A673 (cell line): ENCODE measurements around the gene CTXN3. TPM values are rescaled to one million over a fixed set of nuclear protein-coding genes. Genes with fewer than 3 reads are reported as not detected.

Experiments used
- BruUV-seq: library from RNA; stranded (reverse); fragments of 400-500 nt; replicated peaks from 2 replicates; lab custom pipeline; 2021; lab: Mats Ljungman, UMichigan
- CTCF ChIA-PET: fragments of 300-600 bp; sonication (Branson Sonifier 250); formaldehyde crosslinking; loops from one replicate; lab custom pipeline; 2022; ENCODE audit warnings: antibody characterized with exemption; lab: Charles Lee
- POLR2A ChIA-PET: fragments of 300-600 bp; sonication (Branson Sonifier 250); formaldehyde crosslinking; loops from one replicate; lab custom pipeline; 2022; ENCODE audit warnings: antibody characterized with exemption; ENCODE audit not compliant: low non-redundant PET; lab: Charles Lee
- DNase-seq: peaks from one replicate; pipeline ENCODE4 v3.0.0-alpha.2; 2015; ENCODE audit warnings: low spot score
- H3K27ac ChIP-seq: fragments of 200-600 bp; sonication (generic); 2 replicates; pipeline ENCODE4 v1.5.1; 2016; ENCODE audit warnings: mixed run types, low read depth, mild to moderate bottlenecking, mixed read lengths, antibody characterized with exemption, low read length; ENCODE audit not compliant: poor library complexity, severe bottlenecking
- H3K27me3 ChIP-seq: fragments of 200-600 bp; sonication (generic); replicated peaks from 2 replicates; pipeline ENCODE4 v1.6.1; 2017; ENCODE audit warnings: mixed run types, low read depth, mild to moderate bottlenecking, mixed read lengths, antibody characterized with exemption, low read length; ENCODE audit not compliant: insufficient read depth, poor library complexity
- H3K36me3 ChIP-seq: fragments of 200-600 bp; sonication (generic); 2 replicates; pipeline ENCODE4 v1.6.1; 2016; ENCODE audit warnings: mixed run types, mild to moderate bottlenecking, mixed read lengths, antibody characterized with exemption, low read length; ENCODE audit not compliant: insufficient read depth, poor library complexity, severe bottlenecking
- H3K4me1 ChIP-seq: fragments of 200-600 bp; sonication (generic); 2 replicates; pipeline ENCODE4 v1.6.1; 2017; ENCODE audit warnings: mixed run types, mild to moderate bottlenecking, mixed read lengths, antibody characterized with exemption, low read length; ENCODE audit not compliant: insufficient read depth, poor library complexity, severe bottlenecking
- H3K4me3 ChIP-seq: fragments of 200-600 bp; sonication (generic); 2 replicates; pipeline ENCODE4 v1.5.1; 2016; ENCODE audit warnings: low read depth, mixed run types, mild to moderate bottlenecking, mixed read lengths, low read length; ENCODE audit not compliant: poor library complexity, severe bottlenecking
- H3K9me3 ChIP-seq: fragments of 200-600 bp; sonication (generic); 2 replicates; pipeline ENCODE4 v1.6.1; 2016; ENCODE audit warnings: mixed run types, low read depth, mild to moderate bottlenecking, mixed read lengths, antibody characterized with exemption, low read length; ENCODE audit not compliant: poor library complexity, severe bottlenecking
- EZH2 ChIP-seq: fragments of 200-600 bp; sonication (generic); IDR thresholded peaks from 2 replicates; pipeline ENCODE4 v1.6.1; 2017; ENCODE audit warnings: borderline replicate concordance, low read depth, mild to moderate bottlenecking, mixed read lengths, antibody characterized with exemption, low read length; ENCODE audit not compliant: poor library complexity, severe bottlenecking
- intact Hi-C: fragments of 100-400 bp; cut with micrococcal nuclease; formaldehyde crosslinking; loops from one replicate; pipeline ENCODE4 v1.10.0; 2022; ENCODE audit not compliant: unreplicated experiment
- total RNA-seq: library from RNA; stranded (reverse); gene quantifications from 2 replicates; pipeline ENCODE4 v1.2.3, GENCODE V29; 2021
- TF ChIP-seq, protein P1 (sequence below): fragments of 300-800, 200-600 bp; sonication (generic); conservative IDR thresholded peaks from 2 replicates; pipeline ENCODE4 v1.5.1; 2017; ENCODE audit warnings: low read depth, mild to moderate bottlenecking, antibody characterized with exemption, low read length, moderate library complexity, mixed read lengths

The CTXN3 gene
- total RNA-seq, 1 experiment from 2014 or later, result not detected

DNA sequence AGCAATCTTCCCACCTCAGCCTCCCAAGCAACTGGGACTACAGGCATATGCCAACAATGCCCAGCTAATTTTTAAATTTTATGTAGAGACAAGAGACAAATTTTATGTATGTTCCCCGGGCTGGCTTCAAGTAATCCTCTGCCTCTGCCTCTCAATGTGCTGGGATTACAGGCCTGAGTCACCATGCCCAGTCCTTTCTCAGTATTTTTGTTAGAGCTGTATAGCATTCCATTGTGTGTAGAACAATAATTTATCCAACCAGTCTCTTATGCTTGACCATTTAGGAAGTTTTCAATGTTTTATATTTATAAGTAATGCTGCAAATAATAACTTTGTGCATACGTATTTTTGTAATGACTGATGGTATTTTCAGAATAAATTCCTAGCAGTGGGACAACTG lies 38.9 kb upstream of the CTXN3 start:
- TF ChIP-seq EZH2, result no peak
- POLR2A ChIA-PET, result no interaction called here
- CTCF ChIA-PET, result no interaction called here
- BruUV-seq, result no TSS peak
- Histone ChIP-seq H3K27me3 (peaks cover 21% of the 10 kb centered on the region), H3K36me3 (no peaks in the 10 kb centered on the region), H3K27ac (no peak overlapping the region), H3K4me1 (no peaks in the 10 kb centered on the region), H3K9me3 (no peaks in the 10 kb centered on the region), H3K4me3 (no peak overlapping the region)
- intact Hi-C loops, result no loop called here
- no peak for DNase-seq

DNA sequence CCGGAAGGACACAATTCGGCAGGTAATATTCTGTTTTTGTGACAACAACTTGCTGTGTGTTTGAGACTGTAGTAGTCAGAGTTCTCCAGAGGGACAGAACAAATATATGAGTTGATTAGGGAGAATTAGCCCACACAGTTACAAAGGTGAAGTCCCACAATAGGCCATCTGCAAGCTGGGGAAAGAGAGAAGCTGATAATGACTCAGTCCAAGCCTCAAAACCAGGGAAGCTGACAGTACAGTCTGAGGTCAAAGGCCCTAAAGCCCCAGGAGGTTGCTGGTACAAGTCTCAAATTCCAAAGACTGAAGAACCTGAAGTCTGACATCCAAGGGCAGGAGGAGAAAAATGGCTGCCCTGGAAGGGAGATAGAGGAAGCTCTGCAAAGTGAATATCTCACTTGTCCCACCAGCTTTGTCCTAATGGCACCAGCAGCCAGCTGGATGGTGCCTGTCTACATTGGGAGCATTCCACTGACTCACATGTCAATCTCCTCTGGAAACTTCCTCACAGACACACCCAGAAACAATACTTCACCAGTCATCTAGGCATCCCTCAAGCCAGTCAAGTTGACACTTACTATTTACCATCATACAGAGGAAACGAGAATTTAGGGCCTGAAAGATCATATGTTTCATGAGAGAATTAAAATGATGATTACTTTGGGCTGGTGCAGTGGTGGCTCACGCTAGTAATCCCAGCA lies 36.3 kb upstream of the CTXN3 start:
- H3K36me3 ChIP-seq, result no peaks in the 10 kb centered on the region
- intact Hi-C loops, result no loop called here
- POLR2A ChIA-PET, result no interaction called here
- H3K27me3 ChIP-seq, result peaks cover 16% of the 10 kb centered on the region
- no peak overlapping the region for H3K4me3 ChIP-seq
- H3K27ac ChIP-seq, result no peak overlapping the region
- BruUV-seq, result no TSS peak
- no peaks in the 10 kb centered on the region for H3K4me1 ChIP-seq
- H3K9me3 ChIP-seq, result no peaks in the 10 kb centered on the region
- CTCF ChIA-PET, result no interaction called here
- TF ChIP-seq EZH2, result no peak
- TF ChIP-seq, protein P1, sequence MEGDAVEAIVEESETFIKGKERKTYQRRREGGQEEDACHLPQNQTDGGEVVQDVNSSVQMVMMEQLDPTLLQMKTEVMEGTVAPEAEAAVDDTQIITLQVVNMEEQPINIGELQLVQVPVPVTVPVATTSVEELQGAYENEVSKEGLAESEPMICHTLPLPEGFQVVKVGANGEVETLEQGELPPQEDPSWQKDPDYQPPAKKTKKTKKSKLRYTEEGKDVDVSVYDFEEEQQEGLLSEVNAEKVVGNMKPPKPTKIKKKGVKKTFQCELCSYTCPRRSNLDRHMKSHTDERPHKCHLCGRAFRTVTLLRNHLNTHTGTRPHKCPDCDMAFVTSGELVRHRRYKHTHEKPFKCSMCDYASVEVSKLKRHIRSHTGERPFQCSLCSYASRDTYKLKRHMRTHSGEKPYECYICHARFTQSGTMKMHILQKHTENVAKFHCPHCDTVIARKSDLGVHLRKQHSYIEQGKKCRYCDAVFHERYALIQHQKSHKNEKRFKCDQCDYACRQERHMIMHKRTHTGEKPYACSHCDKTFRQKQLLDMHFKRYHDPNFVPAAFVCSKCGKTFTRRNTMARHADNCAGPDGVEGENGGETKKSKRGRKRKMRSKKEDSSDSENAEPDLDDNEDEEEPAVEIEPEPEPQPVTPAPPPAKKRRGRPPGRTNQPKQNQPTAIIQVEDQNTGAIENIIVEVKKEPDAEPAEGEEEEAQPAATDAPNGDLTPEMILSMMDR, result no peak
- no peak for DNase-seq

DNA sequence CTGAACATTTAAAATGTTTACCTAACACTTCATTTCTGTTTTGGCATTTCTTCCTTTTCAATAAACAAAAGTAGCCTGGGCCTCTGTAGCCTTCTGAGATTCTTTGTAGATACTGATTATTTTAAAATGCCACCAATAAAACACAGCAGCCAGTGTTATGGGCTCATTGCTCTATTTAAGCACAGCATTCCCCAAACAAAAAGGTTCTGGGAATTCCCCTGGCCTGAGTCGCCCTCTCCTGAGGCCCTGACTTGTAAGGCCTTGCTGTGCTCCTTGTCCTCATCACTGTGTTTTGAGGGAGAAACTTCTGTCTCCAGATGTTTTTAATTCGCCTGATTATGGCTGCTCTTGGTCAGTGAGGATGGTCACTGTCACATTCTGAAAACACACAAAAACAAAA lies 33.0 kb upstream of the CTXN3 start:
- Histone ChIP-seq H3K4me1 (no peaks in the 10 kb centered on the region), H3K9me3 (no peaks in the 10 kb centered on the region), H3K27me3 (peaks cover 6% of the 10 kb centered on the region), H3K36me3 (no peaks in the 10 kb centered on the region), H3K4me3 (no peak overlapping the region), H3K27ac (no peak overlapping the region)
- no peak for DNase-seq
- ChIA-PET POLR2A (no interaction called here), CTCF (no interaction called here)
- no TSS peak for BruUV-seq
- intact Hi-C loops, result no loop called here
- TF ChIP-seq EZH2, result no peak
- TF ChIP-seq, protein P1, result no peak
